HG02588 (cell line): ENCODE measurements around the gene SLC66A1.

ENCODE experiments used
- ATAC-seq: cut with Tn5 transposase; IDR thresholded peaks from one replicate; pipeline ENCODE4 v1.9.1; 2021; ENCODE audit warnings: mild to moderate bottlenecking, moderate library complexity; ENCODE audit not compliant: unreplicated experiment

Gene SLC66A1

GRCh38 chr1:19324665-19324990, 12.5 kb downstream of the SLC66A1 start:
- ATAC-seq: no peak

GRCh38 chr1:19325368-19325957, 13.3 kb downstream of the SLC66A1 start:
- no peak for ATAC-seq

DNA sequence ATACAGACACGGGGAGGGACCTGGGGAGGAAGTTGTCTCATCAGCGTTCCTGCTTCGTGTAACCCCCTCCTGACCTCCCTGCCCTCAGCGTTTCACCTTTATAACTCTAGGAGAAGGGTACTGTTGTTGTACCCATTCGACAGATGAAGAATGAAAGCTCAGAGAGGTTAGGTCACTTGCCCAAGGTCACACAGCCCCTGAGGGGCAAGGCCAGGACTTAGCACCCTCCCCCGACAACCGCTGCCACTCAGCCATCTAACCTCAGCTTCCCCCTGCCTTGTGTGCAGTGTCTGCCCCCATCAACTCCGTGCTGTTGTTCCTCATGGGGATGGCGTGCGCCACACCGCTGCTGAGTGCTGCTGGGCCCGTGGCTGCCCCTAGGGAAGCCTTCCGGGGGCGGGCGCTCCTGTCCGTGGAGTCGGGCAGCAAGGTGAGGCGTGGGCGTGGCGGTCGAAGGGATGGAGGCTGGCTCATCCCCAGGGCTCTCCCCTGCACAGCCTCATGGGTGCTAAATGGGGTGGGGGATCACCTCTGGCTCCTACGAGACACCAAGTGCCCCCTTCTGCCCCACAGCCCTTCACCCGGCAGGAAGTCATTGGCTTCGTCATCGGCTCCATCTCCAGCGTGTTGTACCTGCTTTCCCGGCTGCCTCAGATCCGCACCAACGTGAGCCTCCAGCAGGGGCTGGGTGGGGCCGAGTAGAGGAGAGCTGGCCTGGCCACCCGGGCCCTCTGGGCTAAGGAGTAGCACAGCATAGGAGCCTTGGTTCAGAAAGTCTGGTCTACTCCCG, 14.0 kb downstream of the SLC66A1 start:
- no peak for ATAC-seq

DNA sequence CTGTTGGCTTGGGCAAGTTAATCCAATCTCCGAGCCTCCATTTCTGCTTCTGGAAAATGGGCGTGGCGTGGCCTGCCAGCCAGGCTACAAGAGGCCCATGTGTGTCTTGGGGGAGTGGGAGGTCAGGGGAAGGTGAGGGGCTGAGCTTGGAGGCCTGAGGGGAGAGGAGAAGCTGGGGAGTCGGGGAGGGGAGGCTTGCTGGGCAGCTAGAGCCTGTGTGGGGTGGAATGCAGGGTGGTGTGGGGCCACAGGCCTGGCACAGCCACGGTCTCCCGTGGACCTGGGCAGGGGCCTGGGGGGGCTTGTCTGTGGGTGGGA, 14.6 kb downstream of the SLC66A1 start:
- ATAC-seq: no peak

GRCh38 chr1:19327301-19327700, 15.2 kb downstream of the SLC66A1 start:
- ATAC-seq: no peak

GRCh38 chr1:19327736-19328135, 15.6 kb downstream of the SLC66A1 start:
- no peak for ATAC-seq

DNA sequence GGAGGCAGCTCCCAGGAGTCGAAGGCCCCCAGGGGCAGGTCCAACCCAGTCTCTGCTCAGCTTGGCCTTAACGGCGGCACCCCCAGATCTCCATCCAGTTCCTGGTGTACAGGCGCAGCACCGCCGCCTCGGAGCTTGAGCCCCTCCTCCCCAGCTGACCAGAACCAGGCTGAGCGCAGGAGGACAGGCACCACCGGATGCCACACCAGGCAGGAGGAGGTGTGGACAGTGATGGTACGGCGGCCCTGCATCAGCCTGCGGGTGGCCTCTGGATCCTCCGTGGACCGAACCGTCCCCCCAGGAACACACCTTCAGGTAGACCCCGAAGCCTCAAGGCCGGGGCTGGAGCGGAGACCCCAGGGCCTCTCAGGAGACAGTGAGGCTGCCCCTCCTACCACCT, 16.4 kb downstream of the SLC66A1 start:
- no peak for ATAC-seq

DNA sequence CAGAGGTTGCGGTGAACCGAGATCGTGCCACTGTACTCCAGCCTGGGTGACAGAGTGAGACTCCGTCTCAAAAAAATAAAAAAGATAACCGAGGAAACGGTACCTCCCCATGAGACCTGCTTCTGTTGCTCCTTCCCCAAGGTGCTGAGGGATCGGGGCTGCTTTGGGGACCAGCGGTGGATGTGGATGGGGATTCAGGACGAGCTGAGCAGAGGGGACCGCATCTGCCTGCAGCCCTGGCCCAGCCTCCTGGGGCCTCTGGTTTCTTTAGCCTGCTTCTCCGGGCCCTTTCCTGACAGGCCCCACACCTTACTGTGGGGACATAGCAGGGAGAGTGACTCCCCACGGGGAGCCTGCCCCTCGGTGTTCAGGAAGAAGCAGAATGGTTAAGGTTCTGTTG, 17.1 kb downstream of the SLC66A1 start:
- ATAC-seq: no peak

GRCh38 chr1:19329611-19330010, 17.5 kb downstream of the SLC66A1 start:
- no peak for ATAC-seq

DNA sequence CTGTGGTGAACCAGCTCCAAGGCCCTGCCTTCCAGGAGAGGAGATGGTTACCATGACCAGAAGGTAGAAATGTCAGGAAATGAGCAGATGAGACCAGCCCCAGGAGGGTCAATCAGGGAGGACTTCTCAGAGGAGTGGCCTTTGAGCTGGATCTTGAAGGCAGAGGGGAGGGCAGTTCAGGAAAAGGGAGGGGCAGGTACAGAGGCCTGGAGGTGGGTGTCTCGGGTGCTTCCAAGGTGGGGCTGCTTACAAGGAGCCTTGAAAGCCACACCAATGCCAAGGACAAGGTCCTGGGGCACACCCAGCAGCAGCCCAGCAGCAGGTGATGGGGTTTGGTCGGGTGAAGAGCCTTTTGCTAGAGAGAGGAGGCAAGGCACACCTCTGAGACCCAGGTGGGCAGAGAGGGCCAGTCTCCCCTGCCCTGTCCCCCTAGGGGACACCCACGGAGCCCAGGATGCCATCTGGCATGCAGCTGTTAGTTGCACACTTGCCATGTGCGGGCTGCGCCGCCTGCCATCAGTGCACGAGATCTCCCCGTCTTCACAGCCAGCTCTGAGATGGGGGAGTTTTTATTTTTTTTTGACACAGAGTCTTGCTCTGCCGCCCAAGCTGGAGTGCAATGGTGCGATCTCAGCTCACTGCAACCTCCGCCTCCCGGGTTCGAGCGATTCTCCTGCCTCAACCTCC, 18.5 kb downstream of the SLC66A1 start:
- ATAC-seq: no peak

- ATAC-seq: no peak
Measured at GRCh38 chr1:19331262-19331878, 19.2 kb downstream of the SLC66A1 start.

GRCh38 chr1:19332832-19333231, 20.7 kb downstream of the SLC66A1 start:
- no peak for ATAC-seq

DNA sequence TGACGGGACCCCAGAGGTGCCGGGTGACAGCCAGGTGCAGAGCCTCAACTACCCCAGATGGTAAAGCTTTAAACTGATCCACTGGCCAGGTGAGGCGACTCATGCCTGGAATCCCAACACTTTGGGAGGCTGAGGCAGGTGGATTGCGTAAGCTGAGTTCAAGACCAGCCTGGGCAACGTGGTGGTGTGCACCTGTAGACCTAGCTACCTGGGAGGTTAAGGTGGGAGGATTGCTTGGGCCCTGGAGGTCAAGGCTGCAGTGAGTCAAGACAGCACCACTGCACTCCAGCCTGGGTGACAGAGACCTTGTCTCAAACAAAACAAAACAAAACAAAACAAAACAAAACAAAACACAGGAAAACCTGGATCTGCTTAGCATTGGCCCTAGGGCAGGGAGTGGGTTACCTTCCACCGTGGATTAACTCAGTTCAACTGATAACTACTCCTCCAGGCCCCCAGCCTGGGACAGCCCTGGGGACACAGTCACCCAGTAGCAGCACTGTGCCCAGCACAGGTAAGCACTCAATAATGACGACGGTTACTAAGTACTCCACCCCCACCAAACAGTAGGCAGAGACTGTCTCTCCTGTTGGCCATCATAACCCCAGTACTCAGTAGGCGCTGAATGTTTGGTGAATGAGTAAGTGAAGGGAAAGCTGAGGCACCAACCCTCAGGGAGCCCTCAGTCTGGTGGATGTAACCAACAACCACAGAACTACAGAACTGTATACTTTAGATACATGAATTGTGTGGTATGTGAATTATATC, 21.6 kb downstream of the SLC66A1 start:
- no peak for ATAC-seq

DNA sequence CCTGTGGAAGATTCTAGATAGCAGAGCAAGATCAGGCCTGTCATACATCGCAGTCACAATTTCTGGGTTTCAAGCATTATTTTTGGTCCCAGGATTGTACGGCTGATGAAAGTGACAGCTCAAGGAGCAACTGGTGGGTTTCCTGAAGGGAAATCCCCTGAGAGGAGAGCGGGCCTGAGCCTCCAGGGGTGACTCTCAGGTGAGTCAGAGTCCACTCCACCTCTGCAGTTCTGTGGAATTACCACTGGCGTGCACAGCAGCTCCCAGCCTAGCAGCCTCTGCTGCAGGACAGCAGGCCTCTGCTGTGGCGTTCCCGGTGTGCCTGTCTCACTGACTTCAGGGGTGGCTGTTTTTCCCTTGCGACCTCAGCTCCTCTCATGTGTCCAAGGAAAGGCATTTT, 24.4 kb downstream of the SLC66A1 start:
- no peak for ATAC-seq

GRCh38 chr1:19337289-19337688, 25.2 kb downstream of the SLC66A1 start:
- no peak for ATAC-seq

GRCh38 chr1:19338323-19338762, 26.2 kb downstream of the SLC66A1 start:
- ATAC-seq: no peak

DNA sequence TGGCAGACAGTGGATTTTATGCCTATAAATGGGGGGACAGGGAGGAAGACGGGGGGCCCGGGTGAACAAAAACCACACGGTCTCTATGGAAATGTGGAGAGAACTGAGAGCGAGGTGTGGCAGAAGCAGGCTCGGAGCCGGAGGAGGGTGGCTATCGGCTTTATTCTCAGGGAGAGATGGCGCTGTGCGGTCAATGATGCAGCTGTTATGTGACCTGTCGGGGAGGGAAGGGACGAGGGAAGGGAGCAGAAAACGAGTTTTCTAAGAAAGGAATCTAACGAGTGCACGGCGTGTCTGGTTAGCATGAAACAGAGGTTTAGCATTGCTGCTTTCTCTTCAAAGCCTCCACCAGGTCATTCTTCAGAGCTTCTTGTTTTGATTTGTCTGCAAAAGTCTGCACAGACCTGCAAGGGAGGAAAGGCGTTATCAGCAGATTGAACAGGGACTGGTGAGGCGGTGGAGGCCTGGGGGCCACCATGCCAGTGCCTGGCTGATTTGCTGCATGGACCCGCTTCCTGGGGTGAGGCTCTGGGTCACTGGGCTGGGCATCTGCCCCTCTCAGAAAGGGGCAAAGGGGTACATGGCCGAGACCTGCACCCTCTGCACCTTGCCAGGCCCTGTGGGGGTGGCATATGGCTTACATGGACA, 27.2 kb downstream of the SLC66A1 start:
- ATAC-seq: no peak

GRCh38 chr1:19340387-19340937, 28.3 kb downstream of the SLC66A1 start:
- no peak for ATAC-seq

- no peak for ATAC-seq
Measured at GRCh38 chr1:19341201-19342061, 29.3 kb downstream of the SLC66A1 start.
